PC-3 (cell line): ENCODE measurements around the gene STN1.

Experiments
- CTCF ChIP-seq: fragments of 300-600 bp; sonication (generic); conservative IDR thresholded peaks from 2 replicates; pipeline ENCODE4 v1.5.1; 2017; ENCODE audit warnings: antibody characterized with exemption, low read depth, mild to moderate bottlenecking, low read length
- EZH2 ChIP-seq: fragments of 300-600 bp; sonication (generic); IDR thresholded peaks from one replicate; pipeline ENCODE4 v1.6.1; 2017; ENCODE audit warnings: antibody characterized with exemption, mild to moderate bottlenecking, low read length; ENCODE audit not compliant: unreplicated experiment
- EZH2phosphoT487 ChIP-seq: fragments of 300-600 bp; sonication (generic); IDR thresholded peaks from 2 replicates; pipeline ENCODE4 v1.6.1; 2018; ENCODE audit warnings: mild to moderate bottlenecking, antibody characterized with exemption, low read length, borderline replicate concordance

GRCh38 chr10:103951942-103952341, 34.0 kb upstream of the STN1 start:
- no peak for TF ChIP-seq CTCF
- no peak for TF ChIP-seq EZH2
- no peak for TF ChIP-seq EZH2phosphoT487
